HepG2 (cell line): Measurements from ENCODE around the gene FTL. TPM values are rescaled to one million over a fixed set of nuclear protein-coding genes. Genes with fewer than 3 reads are reported as not detected.
A peak's percentile ranks its signal among the peaks of the same experiment; 100 is the strongest.

Source experiments
- BRCA1 ChIP-seq: sonication (generic); formaldehyde crosslinking; IDR thresholded peaks from 2 replicates; pipeline ENCODE4 v1.4.0; 2020; ENCODE audit warnings: missing genetic modification reagents
- CEBPB ChIP-seq: IDR thresholded peaks from 2 replicates; pipeline ENCODE4 v1.6.1; 2011; ENCODE audit warnings: low read depth, low read length, improper control_type of control experiment, borderline replicate concordance
- FOXA1 ChIP-seq, 2 experiments: fragments of 450-650 bp in 1 of 2; sonication (generic) in 1 of 2; formaldehyde crosslinking in 1 of 2; IDR thresholded peaks; 2 replicates each; pipeline versions ENCODE4 v1.4.0 to v1.6.1; 2016 to 2020; ENCODE audit warnings: missing genetic modification reagents in 1 of 2
- GABPB1 ChIP-seq: IDR thresholded peaks from 2 replicates; pipeline ENCODE4 v1.6.1; 2016; ENCODE audit warnings: mild to moderate bottlenecking, missing genetic modification reagents, moderate library complexity, missing compliant biosample characterization
- HDAC6 ChIP-seq: fragments of 200-600 bp; sonication (generic); IDR thresholded peaks from 2 replicates; pipeline ENCODE4 v1.7.0; 2017; ENCODE audit warnings: mild to moderate bottlenecking, antibody characterized with exemption, low read length, low read depth
- HOXD1 ChIP-seq: sonication (generic); formaldehyde crosslinking; IDR thresholded peaks from 2 replicates; pipeline ENCODE4 v1.5.0; 2020; ENCODE audit warnings: missing genetic modification reagents
- IKZF1 ChIP-seq: fragments of 450-650 bp; IDR thresholded peaks from 2 replicates; pipeline ENCODE4 v1.7.1; 2016
- MLXIP ChIP-seq: sonication (generic); formaldehyde crosslinking; IDR thresholded peaks from 2 replicates; pipeline ENCODE4 v1.9.0; 2021; ENCODE audit warnings: missing genetic modification reagents, borderline replicate concordance
- MXD1 ChIP-seq: sonication (generic); formaldehyde crosslinking; IDR thresholded peaks from 2 replicates; pipeline ENCODE4 v1.4.0; 2020; ENCODE audit warnings: mild to moderate bottlenecking, missing genetic modification reagents
- NFKBIZ ChIP-seq: IDR thresholded peaks from 2 replicates; pipeline ENCODE4 v1.6.1; 2018; ENCODE audit warnings: missing genetic modification reagents, missing compliant biosample characterization
- U2AF1 ChIP-seq: fragments of 200-400 bp; formaldehyde crosslinking; optimal IDR thresholded peaks from 2 replicates; pipeline ENCODE3; 2017; ENCODE audit warnings: mild to moderate bottlenecking, low read depth, low read length
- XBP1 ChIP-seq: sonication (generic); formaldehyde crosslinking; IDR thresholded peaks from 2 replicates; pipeline ENCODE4 v1.5.0; 2020; ENCODE audit warnings: missing genetic modification reagents
- polyA plus RNA-seq, 8 experiments: library from polyadenylated mRNA; depleted of rRNA in 3 of 8; stranded (reverse) in 7 of 8; unstranded in 1 of 8; fragments of >200 nt; fragmentation: Illumina TruSeq in 4 of 8; extraction: Trizol in 4 of 8; gene quantifications; 2 replicates each; pipeline versions ENCODE4 v1.2.1 to v1.2.3, GENCODE V29; 2011 to 2016; ENCODE audit warnings: low read depth in 4 of 8, missing spikeins in 1 of 8, mixed read lengths in 1 of 8; ENCODE audit not compliant: insufficient read depth in 1 of 8
- total RNA-seq, 5 experiments: library from RNA; depleted of rRNA; stranded (reverse); fragments of >200 nt; fragmentation: Illumina TruSeq; extraction: Trizol; gene quantifications; 2 replicates each; pipeline ENCODE4 v1.2.3, GENCODE V29; 2016; ENCODE audit warnings: low read depth in 1 of 5
- TF ChIP-seq, protein P1 (sequence below), 2 experiments: fragments of 450-650 bp in 1 of 2; sonication (generic) in 1 of 2; formaldehyde crosslinking in 1 of 2; IDR thresholded peaks; 2 replicates each; pipeline versions ENCODE4 v1.6.1 to v1.8.0; 2016 to 2022; ENCODE audit warnings: antibody characterized with exemption in 1 of 2, mild to moderate bottlenecking in 1 of 2, missing genetic modification reagents in 1 of 2
- TF ChIP-seq, protein P2 (sequence below): sonication (generic); formaldehyde crosslinking; IDR thresholded peaks from 2 replicates; pipeline ENCODE4 v1.9.0; 2022; ENCODE audit warnings: missing genetic modification reagents, mild to moderate bottlenecking, borderline replicate concordance

FTL gene
- total and polyA plus RNA-seq, 2 of the 13 experiments (the other 11 are each of a cell fraction or from before 2014, with no cell fraction given), result 2,721 to 8,800 TPM

- TF ChIP-seq, protein P1, sequence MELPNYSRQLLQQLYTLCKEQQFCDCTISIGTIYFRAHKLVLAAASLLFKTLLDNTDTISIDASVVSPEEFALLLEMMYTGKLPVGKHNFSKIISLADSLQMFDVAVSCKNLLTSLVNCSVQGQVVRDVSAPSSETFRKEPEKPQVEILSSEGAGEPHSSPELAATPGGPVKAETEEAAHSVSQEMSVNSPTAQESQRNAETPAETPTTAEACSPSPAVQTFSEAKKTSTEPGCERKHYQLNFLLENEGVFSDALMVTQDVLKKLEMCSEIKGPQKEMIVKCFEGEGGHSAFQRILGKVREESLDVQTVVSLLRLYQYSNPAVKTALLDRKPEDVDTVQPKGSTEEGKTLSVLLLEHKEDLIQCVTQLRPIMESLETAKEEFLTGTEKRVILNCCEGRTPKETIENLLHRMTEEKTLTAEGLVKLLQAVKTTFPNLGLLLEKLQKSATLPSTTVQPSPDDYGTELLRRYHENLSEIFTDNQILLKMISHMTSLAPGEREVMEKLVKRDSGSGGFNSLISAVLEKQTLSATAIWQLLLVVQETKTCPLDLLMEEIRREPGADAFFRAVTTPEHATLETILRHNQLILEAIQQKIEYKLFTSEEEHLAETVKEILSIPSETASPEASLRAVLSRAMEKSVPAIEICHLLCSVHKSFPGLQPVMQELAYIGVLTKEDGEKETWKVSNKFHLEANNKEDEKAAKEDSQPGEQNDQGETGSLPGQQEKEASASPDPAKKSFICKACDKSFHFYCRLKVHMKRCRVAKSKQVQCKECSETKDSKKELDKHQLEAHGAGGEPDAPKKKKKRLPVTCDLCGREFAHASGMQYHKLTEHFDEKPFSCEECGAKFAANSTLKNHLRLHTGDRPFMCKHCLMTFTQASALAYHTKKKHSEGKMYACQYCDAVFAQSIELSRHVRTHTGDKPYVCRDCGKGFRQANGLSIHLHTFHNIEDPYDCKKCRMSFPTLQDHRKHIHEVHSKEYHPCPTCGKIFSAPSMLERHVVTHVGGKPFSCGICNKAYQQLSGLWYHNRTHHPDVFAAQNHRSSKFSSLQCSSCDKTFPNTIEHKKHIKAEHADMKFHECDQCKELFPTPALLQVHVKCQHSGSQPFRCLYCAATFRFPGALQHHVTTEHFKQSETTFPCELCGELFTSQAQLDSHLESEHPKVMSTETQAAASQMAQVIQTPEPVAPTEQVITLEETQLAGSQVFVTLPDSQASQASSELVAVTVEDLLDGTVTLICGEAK (IDR thresholded peaks at IDR 0.05), result peak; percentile 67
- TF ChIP-seq, protein P1 (CRISPR knock-in tag; IDR thresholded peaks at IDR 0.05), result peak; percentile 44; the same call in 1 of the 2 replicates
- TF ChIP-seq GABPB1 (CRISPR knock-in tag), result peak; percentile 90
- TF ChIP-seq NFKBIZ, result no peak
- peak; percentile 88 for TF ChIP-seq CEBPB
- no peak for TF ChIP-seq XBP1 (CRISPR knock-in tag)
- TF ChIP-seq FOXA1 (IDR thresholded peaks at IDR 0.05), result no peak
- no peak for TF ChIP-seq FOXA1 (CRISPR knock-in tag; IDR thresholded peaks at IDR 0.05)
- TF ChIP-seq BRCA1 (CRISPR knock-in tag), result no peak
- TF ChIP-seq HOXD1, result no peak
- no peak for TF ChIP-seq IKZF1
- no peak for TF ChIP-seq MLXIP
- 0 out of 2 replicates have a peak, but pooled peaks have one; percentile 34 for TF ChIP-seq MXD1 (CRISPR knock-in tag)
- no peak for TF ChIP-seq HDAC6
- TF ChIP-seq, protein P2, sequence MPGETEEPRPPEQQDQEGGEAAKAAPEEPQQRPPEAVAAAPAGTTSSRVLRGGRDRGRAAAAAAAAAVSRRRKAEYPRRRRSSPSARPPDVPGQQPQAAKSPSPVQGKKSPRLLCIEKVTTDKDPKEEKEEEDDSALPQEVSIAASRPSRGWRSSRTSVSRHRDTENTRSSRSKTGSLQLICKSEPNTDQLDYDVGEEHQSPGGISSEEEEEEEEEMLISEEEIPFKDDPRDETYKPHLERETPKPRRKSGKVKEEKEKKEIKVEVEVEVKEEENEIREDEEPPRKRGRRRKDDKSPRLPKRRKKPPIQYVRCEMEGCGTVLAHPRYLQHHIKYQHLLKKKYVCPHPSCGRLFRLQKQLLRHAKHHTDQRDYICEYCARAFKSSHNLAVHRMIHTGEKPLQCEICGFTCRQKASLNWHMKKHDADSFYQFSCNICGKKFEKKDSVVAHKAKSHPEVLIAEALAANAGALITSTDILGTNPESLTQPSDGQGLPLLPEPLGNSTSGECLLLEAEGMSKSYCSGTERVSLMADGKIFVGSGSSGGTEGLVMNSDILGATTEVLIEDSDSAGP (CRISPR knock-in tag), result peak; percentile 47
- TF ChIP-seq U2AF1, result no peak
Measured at GRCh38 chr19:48993175-48994034, 28.3 kb downstream of the FTL start, which contains the start of the genes GYS1 and RUVBL2 (continued).
